ENCODE results near the gene AHRR. TPM values are rescaled to one million over a fixed set of nuclear protein-coding genes. Genes with fewer than 3 reads are reported as not detected.

AHRR gene
- polyA plus RNA-seq, 2 of the 4 experiments (the other 2 are of a cell fraction) = 1.2 to 1.7 TPM

GRCh38 chr5:422323-423232, 101.1 kb downstream of the AHRR start:
- no peak overlapping the region for H3K4me2 ChIP-seq
- WGBS (ENCODE audit: missing lambda C conversion rate) = 83% methylated on average over 30 of the region's 32 CpGs
- ATAC-seq (no peak), DNase-seq (ENCODE audit: low read depth in 1 of 2, low spot score in 1 of 2) (no peak), FAIRE-seq (no peak)
- H3K9me3 ChIP-seq = no peaks in the 10 kb centered on the region
- H3K4me3 ChIP-seq = no peak overlapping the region
- 0 out of 3 replicates have a peak, but pooled peaks cover 5% of the 10 kb centered on the region for H3K4me1 ChIP-seq
- CTCF ChIA-PET = interaction anchor here (1.5 to 1.9 kb wide), 2 partner anchors 9 to 106 kb away, joined by 4 to 7 read pairs; no protein-coding TSS in a partner anchor
- POLR2A ChIA-PET = no interaction called here
- H3K27ac ChIP-seq = no peak overlapping the region
- TF ChIP-seq ZSCAN20 (CRISPR knock-in tag; IDR thresholded peaks at IDR 0.05) (no peak), NPAS2 (CRISPR knock-in tag; IDR thresholded peaks at IDR 0.05; ENCODE audit: borderline replicate concordance) (no peak)

GRCh38 chr5:423233-423565, 101.7 kb downstream of the AHRR start:
- TF ChIP-seq ZC3H11A (IDR thresholded peaks at IDR 0.05) (no peak), ZFP36 (IDR thresholded peaks at IDR 0.05; ENCODE audit: borderline replicate concordance, partially characterized antibody) (no peak), MYC (IDR thresholded peaks at IDR 0.05; ENCODE audit: borderline replicate concordance, low read length) (no peak), FOSL2 (IDR thresholded peaks at IDR 0.05) (no peak), FOSL2 (CRISPR knock-in tag; IDR thresholded peaks at IDR 0.05) (no peak), RFX5 (IDR thresholded peaks at IDR 0.05) (no peak), ZNF302 (CRISPR knock-in tag; IDR thresholded peaks at IDR 0.05) (no peak)
- 0 out of 3 replicates have a peak, but pooled peaks cover 5% of the 10 kb centered on the region for H3K4me1 ChIP-seq
- H3K4me3 ChIP-seq = no peak overlapping the region
- no peak overlapping the region for H3K27ac ChIP-seq
- DNase-seq (ENCODE audit: low read depth in 1 of 2, low spot score in 1 of 2) (no peak), ATAC-seq (no peak), FAIRE-seq (no peak)
- POLR2A ChIA-PET = no interaction called here
- CTCF ChIA-PET = interaction anchor here (1.5 to 1.9 kb wide), 2 partner anchors 9 to 107 kb away, joined by 4 to 7 read pairs; no protein-coding TSS in a partner anchor
- H3K4me2 ChIP-seq = no peak overlapping the region
- no peaks in the 10 kb centered on the region for H3K9me3 ChIP-seq
- WGBS (ENCODE audit: missing lambda C conversion rate) = 95% methylated on average over 9 of the region's 9 CpGs

GRCh38 chr5:423626-424261, 102.2 kb downstream of the AHRR start:
- CTCF ChIA-PET = interaction anchor here (1.5 kb wide), 1 partner anchor 8 kb away, joined by 7 read pairs; no protein-coding TSS in a partner anchor
- no peak for FAIRE-seq
- POLR2A ChIA-PET = no interaction called here
- H3K4me3 ChIP-seq = no peak overlapping the region
- no peaks in the 10 kb centered on the region for H3K9me3 ChIP-seq
- no peak for ATAC-seq
- H3K4me2 ChIP-seq = no peak overlapping the region
- 88% methylated on average over 18 of the region's 24 CpGs for WGBS (ENCODE audit: missing lambda C conversion rate)
- no peak overlapping the region for H3K27ac ChIP-seq
- H3K4me1 ChIP-seq = 0 out of 3 replicates have a peak, but pooled peaks cover 5% of the 10 kb centered on the region
- no peak for DNase-seq (ENCODE audit: low read depth in 1 of 2, low spot score in 1 of 2)
- TF ChIP-seq CBX2 (IDR thresholded peaks at IDR 0.05; ENCODE audit: borderline replicate concordance, low read depth) (no peak), MAX (IDR thresholded peaks at IDR 0.05) (no peak), RARB (CRISPR knock-in tag; IDR thresholded peaks at IDR 0.05) (no peak), ZNF302 (CRISPR knock-in tag; IDR thresholded peaks at IDR 0.05) (no peak), NFE2L2 (conservative IDR thresholded peaks at IDR 0.05; ENCODE audit: low read length) (no peak), HOXB5 (CRISPR knock-in tag; IDR thresholded peaks at IDR 0.05) (no peak)

GRCh38 chr5:424301-425110, 103.0 kb downstream of the AHRR start:
- Histone ChIP-seq H3K4me2 (no peak overlapping the region), H3K27ac (peak overlapping the region in 1 of 2 experiments; percentile 56; a peak in 1 of 6 replicates), H3K4me3 (no peak overlapping the region), H3K9me3 (no peaks in the 10 kb centered on the region), H3K4me1 (0 out of 3 replicates have a peak, but pooled peaks cover 5% of the 10 kb centered on the region)
- ChIA-PET CTCF (interaction anchor here (0.6 to 1.8 kb wide), 3 partner anchors 13 to 108 kb away, joined by 3 to 9 read pairs (median 6); no protein-coding TSS in a partner anchor), POLR2A (no interaction called here)
- 90% methylated on average over 8 of the region's 11 CpGs for WGBS (ENCODE audit: missing lambda C conversion rate)
- no peak for FAIRE-seq
- TF ChIP-seq MAZ (IDR thresholded peaks at IDR 0.05; ENCODE audit: borderline replicate concordance, low read depth, low read length) = no peak
- TF ChIP-seq FOSL2 (IDR thresholded peaks at IDR 0.05) = no peak
- no peak for TF ChIP-seq FOSL2 (CRISPR knock-in tag; IDR thresholded peaks at IDR 0.05)
- TF ChIP-seq POLR2AphosphoS2 (conservative IDR thresholded peaks at IDR 0.05; ENCODE audit: low read length) = no peak
- no peak for TF ChIP-seq CHD4 (IDR thresholded peaks at IDR 0.05; ENCODE audit: borderline replicate concordance)
- no peak for TF ChIP-seq ATOH8 (CRISPR knock-in tag; IDR thresholded peaks at IDR 0.05; ENCODE audit: low read depth)
- no peak for TF ChIP-seq PBX3 (IDR thresholded peaks at IDR 0.05)
- TF ChIP-seq GATA3 (IDR thresholded peaks at IDR 0.05; ENCODE audit: borderline replicate concordance) = no peak
- no peak for TF ChIP-seq POLR2A (IDR thresholded peaks at IDR 0.05; ENCODE audit: low read length)
- no peak for TF ChIP-seq CTCF (IDR thresholded peaks at IDR 0.05)
- no peak for TF ChIP-seq HOXB13 (CRISPR knock-in tag; IDR thresholded peaks at IDR 0.05; ENCODE audit: low read depth)
- no peak for DNase-seq (ENCODE audit: low read depth in 1 of 2, low spot score in 1 of 2)
- no peak for ATAC-seq
